GM23248 (cell line): ENCODE results near the gene VPS13D.

ENCODE experiments used
- EZH2 ChIP-seq: fragments of 200-600 bp; sonication (generic); IDR thresholded peaks from 2 replicates; pipeline ENCODE4 v1.6.1; 2018; ENCODE audit warnings: antibody characterized with exemption, mild to moderate bottlenecking; ENCODE audit not compliant: insufficient read depth, poor library complexity, severe bottlenecking
- EZH2phosphoT487 ChIP-seq: fragments of 200-600 bp; sonication (generic); IDR thresholded peaks from 2 replicates; pipeline ENCODE4 v1.6.1; 2018; ENCODE audit warnings: antibody characterized with exemption, moderate library complexity, mild to moderate bottlenecking, low read depth; ENCODE audit not compliant: insufficient read depth

DNA sequence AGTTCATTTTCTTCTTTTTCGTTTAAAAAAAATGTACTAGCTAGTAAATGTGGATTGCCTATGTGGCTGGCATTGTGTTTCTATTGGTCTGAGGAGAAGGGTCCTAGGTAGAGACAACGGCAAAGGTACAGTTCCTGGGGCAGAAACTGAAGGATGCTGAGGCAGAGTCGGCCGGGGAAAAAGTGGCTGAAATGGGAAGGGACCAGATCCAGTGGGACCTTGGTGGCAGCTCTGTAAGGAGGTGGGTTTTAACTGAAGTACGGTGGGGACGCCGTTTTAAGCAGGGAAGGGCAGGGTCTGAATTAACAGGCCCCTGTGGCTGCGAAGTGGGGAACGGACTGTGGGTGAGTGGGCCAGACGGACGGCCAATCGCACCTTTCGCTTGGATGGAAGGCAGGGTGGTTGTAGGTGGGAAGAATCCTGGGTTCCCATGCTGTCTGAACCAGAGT lies 420 bp upstream of the VPS13D start:
- no peak for TF ChIP-seq EZH2
- no peak for TF ChIP-seq EZH2phosphoT487
